HG03135 (cell line): ENCODE data around the gene ZNF646.

Experiments
- ATAC-seq: cut with Tn5 transposase; IDR thresholded peaks from one replicate; pipeline ENCODE4 v1.9.1; 2021; ENCODE audit warnings: mild to moderate bottlenecking, moderate library complexity; ENCODE audit not compliant: unreplicated experiment

ZNF646 gene

GRCh38 chr16:31130336-31130891 is 56.2 kb downstream of the ZNF646 start:
- no peak for ATAC-seq

DNA sequence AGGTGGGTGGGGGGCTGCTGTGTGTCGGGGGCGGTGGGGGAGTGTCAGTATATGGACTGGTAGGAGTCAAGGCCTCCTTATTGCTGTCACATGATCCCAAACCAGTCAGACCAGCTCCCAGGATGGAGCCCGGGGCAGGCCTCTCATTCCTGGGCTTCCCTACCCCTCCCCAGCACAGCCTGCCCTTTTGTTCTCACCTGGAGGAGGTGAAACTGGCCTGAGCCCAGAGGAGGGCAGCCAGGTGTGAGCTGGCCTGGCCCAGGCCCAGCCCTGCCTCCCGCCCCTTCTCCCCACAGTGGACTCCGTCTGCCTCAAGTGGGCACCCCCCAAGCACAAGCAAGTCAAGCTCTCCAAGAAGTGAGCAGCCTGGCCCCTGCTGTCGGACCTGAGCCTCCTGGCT is 56.7 kb downstream of the ZNF646 start:
- no peak for ATAC-seq

- no peak for ATAC-seq
These were observed 57.2 kb downstream of the ZNF646 start for GRCh38 chr16:31131416-31131815.

DNA sequence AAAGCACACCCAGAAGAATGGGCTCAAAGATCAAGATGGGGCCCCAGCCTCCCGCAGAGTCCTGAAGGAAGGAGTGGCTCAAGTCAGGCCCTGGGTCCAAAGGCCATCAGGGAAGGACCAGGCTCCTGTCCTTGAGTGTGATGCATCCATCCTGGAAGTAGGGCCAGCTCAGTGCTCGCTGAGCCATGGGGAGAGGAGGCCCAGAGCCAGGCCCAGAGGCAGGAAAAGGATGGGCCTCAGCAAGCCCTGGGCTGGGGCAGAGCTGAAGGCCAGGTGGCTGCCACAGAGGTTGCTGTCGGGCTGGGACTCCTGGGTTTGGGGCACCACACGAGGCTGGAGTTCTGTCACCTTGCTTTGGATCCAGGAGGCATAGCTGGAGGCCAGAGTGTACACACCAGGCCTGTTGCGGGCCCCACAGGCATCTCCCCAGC is 57.6 kb downstream of the ZNF646 start:
- no peak for ATAC-seq

GRCh38 chr16:31132303-31132979 is 58.2 kb downstream of the ZNF646 start:
- no peak for ATAC-seq

- ATAC-seq, result no peak
These were observed 58.9 kb downstream of the ZNF646 start for GRCh38 chr16:31133046-31133501.
